Measurements from ENCODE around the gene EFCAB8. TPM values are rescaled to one million over a fixed set of nuclear protein-coding genes. Genes with fewer than 3 reads are reported as not detected.

Gene EFCAB8
- total RNA-seq, 1 donor from 2014 or later, result 0.41 TPM

- Histone ChIP-seq H3K4me3 (ENCODE audit: insufficient read depth, low read depth, low read length) (no peak overlapping the region), H3K36me3 (ENCODE audit: insufficient read depth, low read length) (no peaks in the 10 kb centered on the region), H3K9me3 (ENCODE audit: insufficient read depth, low read depth, low read length) (no peaks in the 10 kb centered on the region), H4K20me1 (ENCODE audit: insufficient read depth, low read length) (no peaks in the 10 kb centered on the region), H3K4me2 (ENCODE audit: low read length) (no peak overlapping the region), H3K79me2 (ENCODE audit: insufficient read depth, low read length) (no peaks in the 10 kb centered on the region), H3K27ac (ENCODE audit: low read depth, low read length) (no peak overlapping the region), H3K9ac (ENCODE audit: low read length) (no peak overlapping the region), H2AFZ (ENCODE audit: low read depth, low read length) (no peak overlapping the region), H3K4me1 (ENCODE audit: insufficient read depth, low read length) (no peaks in the 10 kb centered on the region), H3K27me3 (ENCODE audit: insufficient read depth, low read length) (no peaks in the 10 kb centered on the region)
- DNase-seq (ENCODE audit: low read depth), result no peak
- TF ChIP-seq EZH2 (IDR thresholded peaks at IDR 0.05; ENCODE audit: insufficient read depth, low read length) (no peak), CTCF (IDR thresholded peaks at IDR 0.05; ENCODE audit: insufficient read depth, low read depth, low read length) (no peak)
- H3K27me3 Mint-ChIP-seq (ENCODE audit: low read depth, unreplicated experiment), result peaks cover 7% of the 10 kb centered on the region
- no peaks in the 10 kb centered on the region for H3K9me3 Mint-ChIP-seq (ENCODE audit: unreplicated experiment)
- H3K36me3 Mint-ChIP-seq (ENCODE audit: low read depth, unreplicated experiment), result peaks cover 10% of the 10 kb centered on the region
- FAIRE-seq, result no peak
- no peak overlapping the region for H3K4me3 Mint-ChIP-seq (ENCODE audit: unreplicated experiment)
- H3K4me1 Mint-ChIP-seq (ENCODE audit: low read depth, unreplicated experiment), result no peaks in the 10 kb centered on the region
- H3K27ac Mint-ChIP-seq (ENCODE audit: unreplicated experiment), result no peak overlapping the region
Measured at GRCh38 chr20:32885185-32885584, 26.5 kb downstream of the EFCAB8 start.

DNA sequence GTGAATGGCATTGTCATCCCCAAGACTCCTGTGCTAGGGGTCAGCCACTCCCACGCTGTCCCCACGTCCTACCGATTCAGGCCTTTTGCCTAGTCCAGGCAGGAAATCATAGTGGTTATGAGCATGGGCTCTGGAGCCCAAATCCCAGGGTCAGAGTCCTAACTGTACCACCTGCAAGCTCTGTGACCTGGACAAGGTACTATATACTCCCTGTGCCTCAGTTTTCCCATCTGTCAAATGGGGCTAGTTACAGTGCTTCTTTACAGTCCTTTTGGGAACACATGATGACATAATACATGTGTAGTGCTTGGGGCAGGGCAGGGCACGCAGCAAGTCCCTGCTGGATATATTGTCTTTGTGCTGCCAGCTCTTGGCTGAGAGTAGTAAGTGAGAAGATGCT, 27.2 kb downstream of the EFCAB8 start:
- H3K4me2 ChIP-seq (ENCODE audit: low read length), result no peak overlapping the region
- no peak overlapping the region for H3K9ac ChIP-seq (ENCODE audit: low read length)
- Mint-ChIP-seq H3K9me3 (ENCODE audit: unreplicated experiment) (no peaks in the 10 kb centered on the region), H3K27ac (ENCODE audit: unreplicated experiment) (no peak overlapping the region), H3K4me1 (ENCODE audit: low read depth, unreplicated experiment) (no peaks in the 10 kb centered on the region), H3K4me3 (ENCODE audit: unreplicated experiment) (no peak overlapping the region), H3K36me3 (ENCODE audit: low read depth, unreplicated experiment) (peaks cover 13% of the 10 kb centered on the region), H3K27me3 (ENCODE audit: low read depth, unreplicated experiment) (peaks cover 10% of the 10 kb centered on the region)
- no peaks in the 10 kb centered on the region for H3K36me3 ChIP-seq (ENCODE audit: insufficient read depth, low read length)
- no peaks in the 10 kb centered on the region for H3K79me2 ChIP-seq (ENCODE audit: insufficient read depth, low read length)
- H3K4me3 ChIP-seq (ENCODE audit: insufficient read depth, low read depth, low read length), result no peak overlapping the region
- DNase-seq (ENCODE audit: low read depth) (no peak), FAIRE-seq (no peak)
- H3K27me3 ChIP-seq (ENCODE audit: insufficient read depth, low read length), result no peaks in the 10 kb centered on the region
- no peaks in the 10 kb centered on the region for H3K4me1 ChIP-seq (ENCODE audit: insufficient read depth, low read length)
- H2AFZ ChIP-seq (ENCODE audit: low read depth, low read length), result no peak overlapping the region
- TF ChIP-seq CTCF (IDR thresholded peaks at IDR 0.05; ENCODE audit: insufficient read depth, low read depth, low read length) (no peak), EZH2 (IDR thresholded peaks at IDR 0.05; ENCODE audit: insufficient read depth, low read length) (no peak)
- no peak overlapping the region for H3K27ac ChIP-seq (ENCODE audit: low read depth, low read length)
- no peaks in the 10 kb centered on the region for H3K9me3 ChIP-seq (ENCODE audit: insufficient read depth, low read depth, low read length)
- H4K20me1 ChIP-seq (ENCODE audit: insufficient read depth, low read length), result no peaks in the 10 kb centered on the region

- no peaks in the 10 kb centered on the region for H3K27me3 ChIP-seq (ENCODE audit: insufficient read depth, low read length)
- no peak overlapping the region for H3K27ac ChIP-seq (ENCODE audit: low read depth, low read length)
- no peaks in the 10 kb centered on the region for H3K4me1 ChIP-seq (ENCODE audit: insufficient read depth, low read length)
- no peaks in the 10 kb centered on the region for H3K36me3 ChIP-seq (ENCODE audit: insufficient read depth, low read length)
- TF ChIP-seq EZH2 (IDR thresholded peaks at IDR 0.05; ENCODE audit: insufficient read depth, low read length) (no peak), CTCF (IDR thresholded peaks at IDR 0.05; ENCODE audit: insufficient read depth, low read depth, low read length) (no peak)
- H3K4me3 ChIP-seq (ENCODE audit: insufficient read depth, low read depth, low read length), result no peak overlapping the region
- no peaks in the 10 kb centered on the region for H3K79me2 ChIP-seq (ENCODE audit: insufficient read depth, low read length)
- FAIRE-seq, result no peak
- Mint-ChIP-seq H3K4me3 (ENCODE audit: unreplicated experiment) (no peak overlapping the region), H3K4me1 (ENCODE audit: low read depth, unreplicated experiment) (no peaks in the 10 kb centered on the region), H3K36me3 (ENCODE audit: low read depth, unreplicated experiment) (peaks cover 13% of the 10 kb centered on the region), H3K27me3 (ENCODE audit: low read depth, unreplicated experiment) (peaks cover 14% of the 10 kb centered on the region), H3K27ac (ENCODE audit: unreplicated experiment) (no peak overlapping the region), H3K9me3 (ENCODE audit: unreplicated experiment) (no peaks in the 10 kb centered on the region)
- H2AFZ ChIP-seq (ENCODE audit: low read depth, low read length), result no peak overlapping the region
- no peaks in the 10 kb centered on the region for H4K20me1 ChIP-seq (ENCODE audit: insufficient read depth, low read length)
- no peak overlapping the region for H3K9ac ChIP-seq (ENCODE audit: low read length)
- no peak overlapping the region for H3K4me2 ChIP-seq (ENCODE audit: low read length)
- DNase-seq (ENCODE audit: low read depth), result no peak
- no peaks in the 10 kb centered on the region for H3K9me3 ChIP-seq (ENCODE audit: insufficient read depth, low read depth, low read length)
Measured at GRCh38 chr20:32886652-32887051, 27.9 kb downstream of the EFCAB8 start.

Data from astrocyte (in vitro differentiated cells and primary cell).